Neuronal stem cell (in vitro differentiated cells): ENCODE data around the gene OSTF1.

Experiments
- DNase-seq: peaks from one replicate; pipeline ENCODE4 v3.0.0-alpha.2; 2013; ENCODE audit warnings: low spot score
- H2AFZ ChIP-seq: one replicate; pipeline ENCODE4 v1.6.1; 2013; ENCODE audit warnings: mild to moderate bottlenecking, low read length, inconsistent platforms
- H2AK5ac ChIP-seq: 2 replicates; pipeline ENCODE4 v1.6.1; 2013; ENCODE audit warnings: low read depth, mild to moderate bottlenecking, inconsistent platforms, low read length, moderate library complexity, mixed read lengths
- H2BK120ac ChIP-seq: 2 replicates; pipeline ENCODE4 v1.6.1; 2013; ENCODE audit warnings: low read depth, mild to moderate bottlenecking, inconsistent platforms, low read length, moderate library complexity, mixed read lengths
- H2BK12ac ChIP-seq: one replicate; pipeline ENCODE4 v1.6.1; 2013; ENCODE audit warnings: low read length, inconsistent platforms
- H2BK15ac ChIP-seq: 2 replicates; pipeline ENCODE4 v1.6.1; 2013; ENCODE audit warnings: mild to moderate bottlenecking, low read length, inconsistent platforms, mixed read lengths
- H2BK5ac ChIP-seq: one replicate; pipeline ENCODE4 v1.6.1; 2013; ENCODE audit warnings: inconsistent platforms, mild to moderate bottlenecking, low read length, moderate library complexity
- H3K14ac ChIP-seq: one replicate; pipeline ENCODE4 v1.6.1; 2013; ENCODE audit warnings: low read length, inconsistent platforms
- H3K18ac ChIP-seq: 2 replicates; pipeline ENCODE4 v1.6.1; 2013; ENCODE audit warnings: low read length, inconsistent platforms
- H3K23ac ChIP-seq: 2 replicates; pipeline ENCODE4 v1.6.1; 2013; ENCODE audit warnings: low read depth, mild to moderate bottlenecking, mixed read lengths, low read length, inconsistent platforms; ENCODE audit not compliant: poor library complexity
- H3K27ac ChIP-seq: replicated peaks from 3 replicates; pipeline ENCODE4 v1.5.1; 2013; ENCODE audit warnings: low read length, inconsistent platforms
- H3K27me3 ChIP-seq, 3 experiments: 2 replicates each; pipeline ENCODE4 v1.6.1; 2013; ENCODE audit warnings: low read length in 3 of 3, mild to moderate bottlenecking in 2 of 3, inconsistent platforms in 1 of 3, low read depth in 1 of 3, mixed read lengths in 1 of 3, moderate library complexity in 1 of 3; ENCODE audit not compliant: control insufficient read depth in 3 of 3, insufficient read depth in 3 of 3
- H3K36me3 ChIP-seq, 2 donors: replicated peaks in 1 of 2; 2 replicates each; pipeline ENCODE4 v1.6.1; 2013; ENCODE audit warnings: low read length in 2 of 2; ENCODE audit not compliant: control insufficient read depth in 2 of 2, insufficient read depth in 2 of 2
- H3K4ac ChIP-seq: 2 replicates; pipeline ENCODE4 v1.6.1; 2013; ENCODE audit warnings: inconsistent platforms, mild to moderate bottlenecking, low read length, moderate library complexity
- H3K4me1 ChIP-seq, 2 donors: 1 replicate in 1 of 2; 2 replicates in 1 of 2; pipeline ENCODE4 v1.6.1; 2013; ENCODE audit warnings: low read length in 2 of 2, low read depth in 1 of 2; ENCODE audit not compliant: control insufficient read depth in 2 of 2, insufficient read depth in 1 of 2
- H3K4me2 ChIP-seq: one replicate; pipeline ENCODE4 v1.6.1; 2013; ENCODE audit warnings: mild to moderate bottlenecking, low read length, inconsistent platforms; ENCODE audit not compliant: insufficient read depth, poor library complexity, severe bottlenecking
- H3K4me3 ChIP-seq, 2 donors: 2 replicates each; pipeline ENCODE4 v1.5.1; 2013; ENCODE audit warnings: low read length in 2 of 2, mild to moderate bottlenecking in 2 of 2, inconsistent platforms in 1 of 2, moderate library complexity in 1 of 2
- H3K79me1 ChIP-seq: one replicate; pipeline ENCODE4 v1.6.1; 2013; ENCODE audit warnings: low read depth, mild to moderate bottlenecking, inconsistent platforms, low read length, moderate library complexity
- H3K9ac ChIP-seq: one replicate; pipeline ENCODE4 v1.6.1; 2013; ENCODE audit warnings: mild to moderate bottlenecking, low read depth, low read length, inconsistent platforms; ENCODE audit not compliant: poor library complexity
- H3K9me3 ChIP-seq, 2 donors: replicated peaks in 1 of 2; 2 replicates each; pipeline versions ENCODE3 to v1.6.1; 2013; ENCODE audit warnings: low read length in 2 of 2, mild to moderate bottlenecking in 2 of 2, inconsistent platforms in 1 of 2, low read depth in 1 of 2, mixed read lengths in 1 of 2, moderate library complexity in 1 of 2; ENCODE audit not compliant: control insufficient read depth in 2 of 2, insufficient read depth in 1 of 2
- H4K8ac ChIP-seq: one replicate; pipeline ENCODE4 v1.6.1; 2013; ENCODE audit warnings: low read depth, mild to moderate bottlenecking, inconsistent platforms, low read length, moderate library complexity
- H4K91ac ChIP-seq: one replicate; pipeline ENCODE4 v1.6.1; 2013; ENCODE audit warnings: low read length, low read depth, mild to moderate bottlenecking, inconsistent platforms; ENCODE audit not compliant: poor library complexity
- WGBS, 2 donors: extraction: QIAGEN DNeasy Blood & Tissue Kit; methylation state at CpG; one replicate each; pipeline ENCODE4 v1.1.7; 2013; ENCODE audit warnings: missing lambda C conversion rate in 2 of 2, mixed read lengths in 1 of 2; ENCODE audit not compliant: insufficient read length in 2 of 2, insufficient replicate concordance in 1 of 2; ENCODE audit errors: extremely low coverage in 2 of 2; 5-methylcytosine and 5-hydroxymethylcytosine counted together

OSTF1 gene

GRCh38 chr9:75120686-75121085, 32.4 kb downstream of the OSTF1 start:
- H2AK5ac ChIP-seq = no peak overlapping the region
- H3K23ac ChIP-seq = no peak overlapping the region
- H3K18ac ChIP-seq = no peak overlapping the region
- no peak overlapping the region for H3K4me3 ChIP-seq
- H2BK120ac ChIP-seq = no peak overlapping the region
- no peak overlapping the region for H2BK12ac ChIP-seq
- H3K4ac ChIP-seq = no peak overlapping the region
- no peaks in the 10 kb centered on the region for H3K27me3 ChIP-seq
- no peak overlapping the region for H3K14ac ChIP-seq
- H4K91ac ChIP-seq = no peak overlapping the region
- DNase-seq = no peak
- no peak overlapping the region for H3K27ac ChIP-seq
- peaks cover 0 to 2% of the 10 kb centered on the region in 2 donors for H3K4me1 ChIP-seq
- H3K9ac ChIP-seq = no peak overlapping the region
- H2BK15ac ChIP-seq = no peak overlapping the region
- H3K36me3 ChIP-seq = no peaks in the 10 kb centered on the region
- H3K4me2 ChIP-seq = no peak overlapping the region
- no peaks in the 10 kb centered on the region for H3K79me1 ChIP-seq
- no peak overlapping the region for H2BK5ac ChIP-seq
- WGBS, 2 donors = no CpG with 5 or more reads among the region's 4 CpGs
- H2AFZ ChIP-seq = no peak overlapping the region
- no peak overlapping the region for H4K8ac ChIP-seq
- H3K9me3 ChIP-seq = no peaks in the 10 kb centered on the region

GRCh38 chr9:75121914-75122558, 33.7 kb downstream of the OSTF1 start:
- no peaks in the 10 kb centered on the region for H3K9me3 ChIP-seq
- H2BK12ac ChIP-seq = no peak overlapping the region
- no peak overlapping the region for H3K23ac ChIP-seq
- no peak overlapping the region for H3K9ac ChIP-seq
- no peaks in the 10 kb centered on the region for H3K27me3 ChIP-seq
- H2BK120ac ChIP-seq = no peak overlapping the region
- no peaks in the 10 kb centered on the region for H3K4me1 ChIP-seq
- H4K8ac ChIP-seq = no peak overlapping the region
- no peak overlapping the region for H2BK15ac ChIP-seq
- H3K79me1 ChIP-seq = no peaks in the 10 kb centered on the region
- no peak overlapping the region for H3K27ac ChIP-seq
- H2AK5ac ChIP-seq = no peak overlapping the region
- no peak overlapping the region for H3K4ac ChIP-seq
- H3K14ac ChIP-seq = no peak overlapping the region
- no peak overlapping the region for H2AFZ ChIP-seq
- no peak for DNase-seq
- H3K36me3 ChIP-seq = no peaks in the 10 kb centered on the region
- H3K18ac ChIP-seq = no peak overlapping the region
- H2BK5ac ChIP-seq = no peak overlapping the region
- no CpG with 5 or more reads among the region's 5 CpGs for WGBS, 2 donors
- H3K4me2 ChIP-seq = no peak overlapping the region
- no peak overlapping the region for H3K4me3 ChIP-seq
- H4K91ac ChIP-seq = no peak overlapping the region

GRCh38 chr9:75123696-75124095, 35.4 kb downstream of the OSTF1 start:
- Histone ChIP-seq H3K27ac (no peak overlapping the region), H3K4me1 (no peaks in the 10 kb centered on the region), H3K79me1 (no peaks in the 10 kb centered on the region), H2AFZ (no peak overlapping the region), H3K23ac (no peak overlapping the region), H3K4me2 (no peak overlapping the region), H3K18ac (no peak overlapping the region), H3K4ac (no peak overlapping the region), H4K8ac (no peak overlapping the region), H3K9ac (no peak overlapping the region), H3K14ac (no peak overlapping the region), H2BK12ac (no peak overlapping the region), H3K4me3 (no peak overlapping the region), H3K36me3 (no peaks in the 10 kb centered on the region), H2BK120ac (no peak overlapping the region), H2BK5ac (no peak overlapping the region), H3K9me3 (no peaks in the 10 kb centered on the region), H2AK5ac (no peak overlapping the region), H4K91ac (no peak overlapping the region), H3K27me3 (no peaks in the 10 kb centered on the region), H2BK15ac (no peak overlapping the region)
- DNase-seq = no peak
- no CpG with 5 or more reads among the region's 10 CpGs for WGBS, 2 donors

- Histone ChIP-seq H3K4ac (no peak overlapping the region), H3K23ac (no peak overlapping the region), H3K36me3 (no peaks in the 10 kb centered on the region), H2AK5ac (no peak overlapping the region), H3K18ac (no peak overlapping the region), H2BK12ac (no peak overlapping the region), H3K79me1 (no peaks in the 10 kb centered on the region), H3K9me3 (no peaks in the 10 kb centered on the region), H2BK15ac (no peak overlapping the region), H2AFZ (no peak overlapping the region), H2BK5ac (no peak overlapping the region), H2BK120ac (no peak overlapping the region), H3K27me3 (no peaks in the 10 kb centered on the region), H3K27ac (no peak overlapping the region), H3K4me2 (no peak overlapping the region), H4K8ac (no peak overlapping the region), H3K4me1 (peaks cover 1 to 11% of the 10 kb centered on the region in 2 donors), H3K9ac (no peak overlapping the region), H3K4me3 (no peak overlapping the region), H3K14ac (no peak overlapping the region), H4K91ac (no peak overlapping the region)
- no peak for DNase-seq
- no CpG with 5 or more reads among the region's 2 CpGs for WGBS, 2 donors
Observed at GRCh38 chr9:75128535-75128934, 40.2 kb downstream of the OSTF1 start.
